ENCODE data around the gene ZNF275. TPM values are rescaled to one million over a fixed set of nuclear protein-coding genes. Genes with fewer than 3 reads are reported as not detected.
"Not testable (repeated sequence)": the region's sequence is repeated elsewhere in the genome, so short reads cannot be mapped to it uniquely, and the experiment has no call there.

The ZNF275 gene
- total RNA-seq, 1 experiment from 2014 or later, result 16.9 TPM

DNA sequence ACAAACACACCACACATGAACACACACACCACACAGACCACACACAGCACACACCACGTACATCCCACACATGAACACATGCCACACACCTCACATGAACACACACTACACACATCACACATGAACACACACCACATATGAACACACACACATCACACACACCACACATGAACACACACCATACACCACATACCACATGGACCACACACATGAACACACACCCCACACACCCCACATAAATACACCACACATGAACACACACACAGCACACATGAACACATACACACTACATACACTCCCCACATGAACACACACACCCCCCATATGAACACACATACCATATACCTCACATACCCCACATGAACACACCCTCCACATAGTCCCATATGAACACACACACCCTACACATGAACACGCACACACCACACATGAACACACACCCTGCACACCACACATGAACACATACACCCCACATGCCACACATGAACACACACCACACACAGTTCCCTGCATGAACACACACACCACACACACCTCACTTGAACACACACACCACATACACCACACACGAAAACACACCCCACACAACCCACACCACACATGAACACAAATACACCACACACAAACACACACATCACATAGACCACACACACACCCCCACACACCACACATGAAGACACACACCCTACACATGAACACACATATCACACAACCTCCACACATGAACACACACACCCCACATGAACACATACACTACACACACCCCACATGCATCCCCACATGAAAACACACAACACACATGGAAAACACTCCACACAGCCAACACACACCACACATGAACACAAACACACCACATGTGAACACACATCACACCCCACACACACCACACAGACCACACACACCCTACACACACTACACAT, 48.9 kb downstream of the ZNF275 start:
- POLR2A ChIA-PET (ENCODE audit: low non-redundant PET), result no interaction called here
- no peaks in the 10 kb centered on the region for H3K27me3 ChIP-seq (replicated peaks; ENCODE audit: insufficient read depth, low read depth, low read length, poor library complexity)
- no peaks in the 10 kb centered on the region for H3K9me3 ChIP-seq (ENCODE audit: low read depth, low read length, poor library complexity, severe bottlenecking)
- BruUV-seq (replicated peaks), result no TSS peak
- intact Hi-C loops (cut with micrococcal nuclease; ENCODE audit: unreplicated experiment), result no loop called here
- no peaks in the 10 kb centered on the region for H3K4me1 ChIP-seq (ENCODE audit: insufficient read depth, low read length, poor library complexity, severe bottlenecking)
- CTCF ChIA-PET, result interaction anchor here (0.6 kb wide), 1 partner anchor 387 kb away, joined by 8 read pairs; no protein-coding TSS in a partner anchor
- H3K36me3 ChIP-seq (ENCODE audit: insufficient read depth, low read length, poor library complexity, severe bottlenecking), result no peaks in the 10 kb centered on the region
- H3K4me3 ChIP-seq (ENCODE audit: low read depth, low read length, poor library complexity, severe bottlenecking), result no peak overlapping the region
- no peak overlapping the region for H3K27ac ChIP-seq (ENCODE audit: low read depth, low read length, poor library complexity, severe bottlenecking)
- TF ChIP-seq CTCF (conservative IDR thresholded peaks at IDR 0.05; ENCODE audit: low read depth, low read length) (no peak), EZH2 (IDR thresholded peaks at IDR 0.05; ENCODE audit: borderline replicate concordance, low read depth, low read length, poor library complexity, severe bottlenecking) (no peak)
- no peak for DNase-seq (ENCODE audit: low spot score)

- Histone ChIP-seq H3K4me3 (ENCODE audit: low read depth, low read length, poor library complexity, severe bottlenecking) (no peak overlapping the region), H3K4me1 (ENCODE audit: insufficient read depth, low read length, poor library complexity, severe bottlenecking) (no peaks in the 10 kb centered on the region), H3K36me3 (ENCODE audit: insufficient read depth, low read length, poor library complexity, severe bottlenecking) (no peaks in the 10 kb centered on the region), H3K27me3 (replicated peaks; ENCODE audit: insufficient read depth, low read depth, low read length, poor library complexity) (no peaks in the 10 kb centered on the region), H3K27ac (ENCODE audit: low read depth, low read length, poor library complexity, severe bottlenecking) (no peak overlapping the region), H3K9me3 (ENCODE audit: low read depth, low read length, poor library complexity, severe bottlenecking) (no peaks in the 10 kb centered on the region)
- no peak for TF ChIP-seq CTCF (conservative IDR thresholded peaks at IDR 0.05; ENCODE audit: low read depth, low read length)
- TF ChIP-seq EZH2 (IDR thresholded peaks at IDR 0.05; ENCODE audit: borderline replicate concordance, low read depth, low read length, poor library complexity, severe bottlenecking), result no peak
- CTCF ChIA-PET, result no interaction called here
- POLR2A ChIA-PET (ENCODE audit: low non-redundant PET), result no interaction called here
- no peak for DNase-seq (ENCODE audit: low spot score)
- intact Hi-C loops (cut with micrococcal nuclease; ENCODE audit: unreplicated experiment), result no loop called here
- no TSS peak for BruUV-seq (replicated peaks)
Measured at GRCh38 chrX:153384390-153384789, 50.4 kb downstream of the ZNF275 start.

GRCh38 chrX:153384973-153385372, 51.0 kb downstream of the ZNF275 start:
- H3K9me3 ChIP-seq (ENCODE audit: low read depth, low read length, poor library complexity, severe bottlenecking); H3K4me1 ChIP-seq (ENCODE audit: insufficient read depth, low read length, poor library complexity, severe bottlenecking); H3K4me3 ChIP-seq (ENCODE audit: low read depth, low read length, poor library complexity, severe bottlenecking); POLR2A ChIA-PET (ENCODE audit: low non-redundant PET); BruUV-seq (replicated peaks); CTCF ChIA-PET; DNase-seq (ENCODE audit: low spot score); H3K27me3 ChIP-seq (replicated peaks; ENCODE audit: insufficient read depth, low read depth, low read length, poor library complexity); H3K27ac ChIP-seq (ENCODE audit: low read depth, low read length, poor library complexity, severe bottlenecking); intact Hi-C loops (cut with micrococcal nuclease; ENCODE audit: unreplicated experiment); H3K36me3 ChIP-seq (ENCODE audit: insufficient read depth, low read length, poor library complexity, severe bottlenecking): not testable (repeated sequence)

- ChIA-PET CTCF (no interaction called here), POLR2A (ENCODE audit: low non-redundant PET) (no interaction called here)
- TF ChIP-seq CTCF (conservative IDR thresholded peaks at IDR 0.05; ENCODE audit: low read depth, low read length), result no peak
- no peak for TF ChIP-seq EZH2 (IDR thresholded peaks at IDR 0.05; ENCODE audit: borderline replicate concordance, low read depth, low read length, poor library complexity, severe bottlenecking)
- DNase-seq (ENCODE audit: low spot score), result no peak
- H3K4me3 ChIP-seq (ENCODE audit: low read depth, low read length, poor library complexity, severe bottlenecking), result no peak overlapping the region
- H3K36me3 ChIP-seq (ENCODE audit: insufficient read depth, low read length, poor library complexity, severe bottlenecking), result no peaks in the 10 kb centered on the region
- no peaks in the 10 kb centered on the region for H3K27me3 ChIP-seq (replicated peaks; ENCODE audit: insufficient read depth, low read depth, low read length, poor library complexity)
- H3K27ac ChIP-seq (ENCODE audit: low read depth, low read length, poor library complexity, severe bottlenecking), result no peak overlapping the region
- no peaks in the 10 kb centered on the region for H3K4me1 ChIP-seq (ENCODE audit: insufficient read depth, low read length, poor library complexity, severe bottlenecking)
- intact Hi-C loops (cut with micrococcal nuclease; ENCODE audit: unreplicated experiment), result no loop called here
- BruUV-seq (replicated peaks), result no TSS peak
- H3K9me3 ChIP-seq (ENCODE audit: low read depth, low read length, poor library complexity, severe bottlenecking), result no peaks in the 10 kb centered on the region
Measured at GRCh38 chrX:153386097-153386496, 52.1 kb downstream of the ZNF275 start.
